GM23338 (cell line): ENCODE measurements around the gene CTXN3. TPM values are rescaled to one million over a fixed set of nuclear protein-coding genes. Genes with fewer than 3 reads are reported as not detected.

ENCODE experiments used
- ATAC-seq: fragments of 200-7000 bp; cut with Tn5 transposase; 3 replicates; pipeline ENCODE4 v1.9.1; 2020
- DNase-seq: peaks from one replicate; pipeline ENCODE4 v3.0.0-alpha.2; 2015; ENCODE audit warnings: low spot score
- H2AFZ ChIP-seq: fragments of 200-600 bp; sonication (generic); 2 replicates; pipeline ENCODE4 v1.8.0; 2016; ENCODE audit warnings: antibody characterized with exemption, mild to moderate bottlenecking, moderate library complexity
- H3F3A ChIP-seq: fragments of 200-600 bp; sonication (generic); replicated peaks from 2 replicates; pipeline ENCODE4 v1.8.0; 2017; ENCODE audit warnings: antibody characterized with exemption, mixed run types, low read depth
- H3K27ac ChIP-seq: fragments of 200-600 bp; sonication (generic); 2 replicates; pipeline ENCODE4 v1.6.1; 2016; ENCODE audit warnings: low read depth
- H3K27me3 ChIP-seq: fragments of 200-600 bp; sonication (generic); 2 replicates; pipeline ENCODE4 v1.8.0; 2016; ENCODE audit warnings: mild to moderate bottlenecking, mixed run types, moderate library complexity; ENCODE audit not compliant: insufficient read depth
- H3K36me3 ChIP-seq: fragments of 200-600 bp; sonication (generic); 2 replicates; pipeline ENCODE4 v1.8.0; 2016; ENCODE audit warnings: mild to moderate bottlenecking; ENCODE audit not compliant: insufficient read depth
- H3K4me1 ChIP-seq: fragments of 200-600 bp; sonication (generic); 2 replicates; pipeline ENCODE4 v1.8.0; 2016; ENCODE audit warnings: mild to moderate bottlenecking, moderate library complexity; ENCODE audit not compliant: insufficient read depth
- H3K4me2 ChIP-seq: fragments of 200-600 bp; sonication (generic); 2 replicates; pipeline ENCODE4 v1.7.1; 2017; ENCODE audit warnings: mixed run types
- H3K4me3 ChIP-seq: fragments of 200-600 bp; sonication (generic); 2 replicates; pipeline ENCODE4 v1.6.1; 2016; ENCODE audit warnings: mixed run types
- H3K79me2 ChIP-seq: fragments of 200-600 bp; sonication (generic); replicated peaks from 2 replicates; pipeline ENCODE4 v1.8.0; 2017; ENCODE audit warnings: mild to moderate bottlenecking; ENCODE audit not compliant: insufficient read depth
- H3K9me2 ChIP-seq: fragments of 200-600 bp; sonication (generic); 2 replicates; pipeline ENCODE4 v1.8.0; 2017; ENCODE audit not compliant: insufficient read depth
- H4K20me1 ChIP-seq: fragments of 200-600 bp; sonication (generic); replicated peaks from 2 replicates; pipeline ENCODE4 v1.8.0; 2017; ENCODE audit warnings: mild to moderate bottlenecking; ENCODE audit not compliant: insufficient read depth
- H3K27ac Mint-ChIP-seq: 2 replicates; pipeline ENCODE4 v1.8.0; 2020; ENCODE audit warnings: inconsistent platforms, mild to moderate bottlenecking, moderate library complexity, mixed read lengths
- H3K27me3 Mint-ChIP-seq: 3 replicates; pipeline ENCODE4 v1.8.0; 2022; ENCODE audit warnings: low read depth, mild to moderate bottlenecking, moderate library complexity, mixed read lengths, inconsistent platforms; ENCODE audit not compliant: insufficient read depth, poor library complexity
- H3K36me3 Mint-ChIP-seq: 3 replicates; pipeline ENCODE4 v1.8.0; 2021; ENCODE audit warnings: low read depth, mild to moderate bottlenecking, inconsistent platforms, moderate library complexity, mixed read lengths
- H3K4me1 Mint-ChIP-seq: 3 replicates; pipeline ENCODE4 v1.8.0; 2020; ENCODE audit warnings: mild to moderate bottlenecking, inconsistent platforms, mixed read lengths
- H3K4me3 Mint-ChIP-seq: 3 replicates; pipeline ENCODE4 v1.8.0; 2021; ENCODE audit warnings: moderate library complexity, mild to moderate bottlenecking, inconsistent platforms, mixed read lengths
- H3K9me3 Mint-ChIP-seq: 3 replicates; pipeline ENCODE4 v1.8.0; 2020; ENCODE audit warnings: moderate library complexity, mild to moderate bottlenecking, inconsistent platforms, mixed read lengths
- CTCF ChIP-seq, 2 experiments: fragments of 200-600 bp in 1 of 2; sonication (generic) in 1 of 2; conservative IDR thresholded peaks; 2 replicates each; pipeline versions ENCODE4 v1.5.1 to v1.6.1; 2016 to 2017; ENCODE audit warnings: antibody characterized with exemption in 2 of 2, low read depth in 2 of 2, mild to moderate bottlenecking in 2 of 2, moderate library complexity in 1 of 2
- EZH2phosphoT487 ChIP-seq: fragments of 200-600 bp; sonication (generic); IDR thresholded peaks from one replicate; pipeline ENCODE4 v1.8.1; 2018; ENCODE audit warnings: antibody characterized with exemption; ENCODE audit not compliant: unreplicated experiment
- JUNB ChIP-seq: IDR thresholded peaks from one replicate; pipeline ENCODE4 v1.6.1; 2016; ENCODE audit warnings: antibody characterized with exemption; ENCODE audit not compliant: unreplicated experiment
- NANOG ChIP-seq: IDR thresholded peaks from 2 replicates; pipeline ENCODE4 v1.6.1; 2016; ENCODE audit warnings: antibody characterized with exemption, borderline replicate concordance
- POLR2AphosphoS5 ChIP-seq: IDR thresholded peaks from 2 replicates; pipeline ENCODE4 v1.6.1; 2016; ENCODE audit warnings: antibody characterized with exemption, low read depth
- REST ChIP-seq: IDR thresholded peaks from one replicate; pipeline ENCODE4 v1.6.1; 2018; ENCODE audit warnings: antibody characterized with exemption; ENCODE audit not compliant: unreplicated experiment
- STAT1 ChIP-seq: IDR thresholded peaks from one replicate; pipeline ENCODE4 v1.6.1; 2016; ENCODE audit warnings: antibody characterized with exemption; ENCODE audit not compliant: unreplicated experiment
- ZNF114 ChIP-seq: fragments of 250-450 bp; sonication (Bioruptor Pico); IDR thresholded peaks from 2 replicates; pipeline ENCODE4 v1.5.0; 2020; ENCODE audit warnings: mild to moderate bottlenecking, moderate library complexity
- ZNF462 ChIP-seq: fragments of 250-450 bp; sonication (Bioruptor Pico); IDR thresholded peaks from 2 replicates; pipeline ENCODE4 v1.5.0; 2020; ENCODE audit warnings: mild to moderate bottlenecking, moderate library complexity
- polyA plus RNA-seq: library from polyadenylated mRNA; unstranded; fragments of >200 nt; fragmentation: Nextera tagmentation; extraction: Ambion mirVana; gene quantifications from 2 replicates; pipeline ENCODE4 v1.2.1, GENCODE V29; 2016
- total RNA-seq: library from RNA; depleted of rRNA; stranded (reverse); fragments of >200 nt; shearing (Covaris generic); gene quantifications from 2 replicates; pipeline ENCODE4 v1.2.3, GENCODE V29; 2014

The CTXN3 gene
- total and polyA plus RNA-seq, 2 experiments from 2014 or later: not detected

GRCh38 chr5:127702434-127702833 is 53.6 kb downstream of the CTXN3 start:
- Histone ChIP-seq H3K4me3 (no peak overlapping the region), H3K79me2 (no peaks in the 10 kb centered on the region), H3K4me1 (peaks cover 11% of the 10 kb centered on the region; the same call in 1 of the 2 replicates), H3K9me2 (0 out of 2 replicates have a peak, but pooled peaks cover 5% of the 10 kb centered on the region), H3K27ac (no peak overlapping the region), H2AFZ (peak overlapping the region; percentile 30; the same call in 1 of the 2 replicates), H3K27me3 (no peaks in the 10 kb centered on the region), H3K36me3 (no peaks in the 10 kb centered on the region), H3K4me2 (no peak overlapping the region), H4K20me1 (no peaks in the 10 kb centered on the region), H3F3A (no peaks in the 10 kb centered on the region)
- Mint-ChIP-seq H3K4me3 (no peak overlapping the region), H3K27ac (no peak overlapping the region), H3K27me3 (no peaks in the 10 kb centered on the region), H3K36me3 (no peaks in the 10 kb centered on the region), H3K9me3 (no peaks in the 10 kb centered on the region), H3K4me1 (peaks cover 10% of the 10 kb centered on the region)
- TF ChIP-seq ZNF114 (CRISPR knock-in tag) (no peak), EZH2phosphoT487 (no peak), NANOG (no peak), STAT1 (no peak), CTCF (conservative IDR thresholded peaks at IDR 0.05; ENCODE audit: low read depth in 2 of 2) (no peak), REST (no peak), POLR2AphosphoS5 (no peak), JUNB (no peak), ZNF462 (no peak)
- DNase-seq (no peak), ATAC-seq (no peak)
